DOHH2 (cell line): ENCODE results near the gene RPN2.

Experiments
- EZH2phosphoT487 ChIP-seq: fragments of 200-600 bp; sonication (generic); IDR thresholded peaks from 2 replicates; pipeline ENCODE4 v1.6.1; 2017; ENCODE audit warnings: borderline replicate concordance, mild to moderate bottlenecking, antibody characterized with exemption, low read length, moderate library complexity, mixed read lengths
- TF ChIP-seq, protein P1 (sequence below): fragments of 200-600 bp; sonication (generic); IDR thresholded peaks from one replicate; pipeline ENCODE4 v1.5.1; 2014; ENCODE audit warnings: antibody characterized with exemption, mild to moderate bottlenecking, low read depth, low read length; ENCODE audit not compliant: poor library complexity, severe bottlenecking

DNA sequence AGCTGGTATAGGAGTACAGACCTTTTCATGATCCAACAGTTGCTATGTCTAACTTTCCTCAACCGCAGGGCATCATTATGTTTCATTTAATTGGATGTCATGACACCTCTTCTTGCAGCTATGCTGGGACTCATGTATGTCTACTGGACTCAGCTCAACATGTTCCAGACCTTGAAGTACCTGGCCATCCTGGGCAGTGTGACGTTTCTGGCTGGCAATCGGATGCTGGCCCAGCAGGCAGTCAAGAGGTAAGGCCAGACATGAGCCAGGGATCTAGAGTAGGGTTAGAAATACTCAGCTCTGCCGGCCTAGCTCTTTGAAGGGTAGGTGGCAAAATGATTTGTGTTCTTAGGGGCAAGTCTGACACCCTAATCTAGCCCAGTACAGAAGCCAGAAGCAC, 57.3 kb downstream of the RPN2 start:
- TF ChIP-seq, protein P1, sequence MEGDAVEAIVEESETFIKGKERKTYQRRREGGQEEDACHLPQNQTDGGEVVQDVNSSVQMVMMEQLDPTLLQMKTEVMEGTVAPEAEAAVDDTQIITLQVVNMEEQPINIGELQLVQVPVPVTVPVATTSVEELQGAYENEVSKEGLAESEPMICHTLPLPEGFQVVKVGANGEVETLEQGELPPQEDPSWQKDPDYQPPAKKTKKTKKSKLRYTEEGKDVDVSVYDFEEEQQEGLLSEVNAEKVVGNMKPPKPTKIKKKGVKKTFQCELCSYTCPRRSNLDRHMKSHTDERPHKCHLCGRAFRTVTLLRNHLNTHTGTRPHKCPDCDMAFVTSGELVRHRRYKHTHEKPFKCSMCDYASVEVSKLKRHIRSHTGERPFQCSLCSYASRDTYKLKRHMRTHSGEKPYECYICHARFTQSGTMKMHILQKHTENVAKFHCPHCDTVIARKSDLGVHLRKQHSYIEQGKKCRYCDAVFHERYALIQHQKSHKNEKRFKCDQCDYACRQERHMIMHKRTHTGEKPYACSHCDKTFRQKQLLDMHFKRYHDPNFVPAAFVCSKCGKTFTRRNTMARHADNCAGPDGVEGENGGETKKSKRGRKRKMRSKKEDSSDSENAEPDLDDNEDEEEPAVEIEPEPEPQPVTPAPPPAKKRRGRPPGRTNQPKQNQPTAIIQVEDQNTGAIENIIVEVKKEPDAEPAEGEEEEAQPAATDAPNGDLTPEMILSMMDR: no peak
- TF ChIP-seq EZH2phosphoT487: no peak
